Measurements from ENCODE around the gene CD79A.

- TF ChIP-seq, protein P1, sequence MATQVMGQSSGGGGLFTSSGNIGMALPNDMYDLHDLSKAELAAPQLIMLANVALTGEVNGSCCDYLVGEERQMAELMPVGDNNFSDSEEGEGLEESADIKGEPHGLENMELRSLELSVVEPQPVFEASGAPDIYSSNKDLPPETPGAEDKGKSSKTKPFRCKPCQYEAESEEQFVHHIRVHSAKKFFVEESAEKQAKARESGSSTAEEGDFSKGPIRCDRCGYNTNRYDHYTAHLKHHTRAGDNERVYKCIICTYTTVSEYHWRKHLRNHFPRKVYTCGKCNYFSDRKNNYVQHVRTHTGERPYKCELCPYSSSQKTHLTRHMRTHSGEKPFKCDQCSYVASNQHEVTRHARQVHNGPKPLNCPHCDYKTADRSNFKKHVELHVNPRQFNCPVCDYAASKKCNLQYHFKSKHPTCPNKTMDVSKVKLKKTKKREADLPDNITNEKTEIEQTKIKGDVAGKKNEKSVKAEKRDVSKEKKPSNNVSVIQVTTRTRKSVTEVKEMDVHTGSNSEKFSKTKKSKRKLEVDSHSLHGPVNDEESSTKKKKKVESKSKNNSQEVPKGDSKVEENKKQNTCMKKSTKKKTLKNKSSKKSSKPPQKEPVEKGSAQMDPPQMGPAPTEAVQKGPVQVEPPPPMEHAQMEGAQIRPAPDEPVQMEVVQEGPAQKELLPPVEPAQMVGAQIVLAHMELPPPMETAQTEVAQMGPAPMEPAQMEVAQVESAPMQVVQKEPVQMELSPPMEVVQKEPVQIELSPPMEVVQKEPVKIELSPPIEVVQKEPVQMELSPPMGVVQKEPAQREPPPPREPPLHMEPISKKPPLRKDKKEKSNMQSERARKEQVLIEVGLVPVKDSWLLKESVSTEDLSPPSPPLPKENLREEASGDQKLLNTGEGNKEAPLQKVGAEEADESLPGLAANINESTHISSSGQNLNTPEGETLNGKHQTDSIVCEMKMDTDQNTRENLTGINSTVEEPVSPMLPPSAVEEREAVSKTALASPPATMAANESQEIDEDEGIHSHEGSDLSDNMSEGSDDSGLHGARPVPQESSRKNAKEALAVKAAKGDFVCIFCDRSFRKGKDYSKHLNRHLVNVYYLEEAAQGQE (IDR thresholded peaks at IDR 0.05; ENCODE audit: insufficient replicate concordance, low read depth), result no peak
- TF ChIP-seq CTCF (IDR thresholded peaks at IDR 0.05; ENCODE audit: insufficient read depth, low read length), result no peak
- TF ChIP-seq GABPA (IDR thresholded peaks at IDR 0.05; ENCODE audit: low read depth), result no peak
These were observed 8.1 kb upstream of the CD79A start for GRCh38 chr19:41868989-41869300.

Data from HL-60 (cell line).